Hepatic stellate cell (primary cell): ENCODE measurements around the gene GMDS.

Experiments used
- DNase-seq: peaks from one replicate; pipeline ENCODE4 v3.0.0; 2011; ENCODE audit warnings: low spot score

Gene GMDS

GRCh38 chr6:1586861-1587450, 658.4 kb downstream of the GMDS start:
- no peak for DNase-seq

- DNase-seq, result no peak
Measured at GRCh38 chr6:1586256-1586655, 659.1 kb downstream of the GMDS start.

- DNase-seq, result no peak
Measured at GRCh38 chr6:1585669-1586049, 659.7 kb downstream of the GMDS start.

- no peak for DNase-seq
Measured at GRCh38 chr6:1584996-1585668, 660.3 kb downstream of the GMDS start.

GRCh38 chr6:1584146-1584545, 661.3 kb downstream of the GMDS start:
- no peak for DNase-seq

- no peak for DNase-seq
Measured at GRCh38 chr6:1581120-1581991, 664.0 kb downstream of the GMDS start.

GRCh38 chr6:1580585-1580984, 664.8 kb downstream of the GMDS start:
- no peak for DNase-seq

GRCh38 chr6:1580109-1580508, 665.3 kb downstream of the GMDS start:
- no peak for DNase-seq

- no peak for DNase-seq
Measured at GRCh38 chr6:1579096-1579495, 666.3 kb downstream of the GMDS start.

GRCh38 chr6:1577896-1578745, 667.3 kb downstream of the GMDS start:
- DNase-seq, result no peak

- no peak for DNase-seq
Measured at GRCh38 chr6:1577146-1577680, 668.2 kb downstream of the GMDS start.

- DNase-seq, result no peak
Measured at GRCh38 chr6:1576711-1577110, 668.7 kb downstream of the GMDS start.

- DNase-seq, result no peak
Measured at GRCh38 chr6:1576166-1576565, 669.2 kb downstream of the GMDS start.

GRCh38 chr6:1575210-1576041, 670.0 kb downstream of the GMDS start:
- DNase-seq, result peak; percentile 62

GRCh38 chr6:1574890-1575209, 670.6 kb downstream of the GMDS start:
- no peak for DNase-seq

- no peak for DNase-seq
Measured at GRCh38 chr6:1574083-1574761, 671.2 kb downstream of the GMDS start.
